Peyer's patch (tissue), 4 donors: Measurements from ENCODE around the gene SLC25A30.

ENCODE experiments used
- CTCF ChIP-seq, 6 experiments: fragments of 450-650 bp in 4 of 6; fragments of 200-600 bp in 2 of 6; sonication (generic) in 1 of 6; IDR thresholded peaks; one replicate each; pipeline ENCODE4 v1.5.1; 2017 to 2019; ENCODE audit warnings: antibody characterized with exemption in 6 of 6, mild to moderate bottlenecking in 3 of 6, moderate library complexity in 1 of 6
- POLR2A ChIP-seq, 2 donors: fragments of 450-650 bp; IDR thresholded peaks; one replicate each; pipeline ENCODE4 v1.5.1; 2017; ENCODE audit warnings: antibody characterized with exemption in 2 of 2, mild to moderate bottlenecking in 2 of 2, moderate library complexity in 2 of 2

DNA sequence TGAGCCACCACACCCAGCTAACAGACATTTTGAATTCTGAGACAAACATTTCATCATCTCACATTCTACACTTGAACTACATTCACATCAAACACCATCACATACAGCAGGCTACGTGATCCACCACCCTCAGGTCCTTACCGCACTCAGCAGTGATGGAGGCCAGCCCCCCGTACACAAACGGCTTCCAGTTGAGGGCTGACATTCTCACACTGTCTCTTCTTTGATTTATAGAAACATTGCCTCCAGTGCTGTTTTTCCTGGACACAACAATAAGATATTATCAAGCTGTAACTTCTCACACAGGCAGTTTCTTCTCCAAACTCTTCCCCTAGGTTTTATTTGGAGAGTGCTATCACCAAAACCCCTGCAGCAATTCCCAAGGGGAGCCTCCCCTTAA, 7.0 kb downstream of the SLC25A30 start:
- TF ChIP-seq POLR2A (IDR thresholded peaks at IDR 0.05) (no peak), CTCF (IDR thresholded peaks at IDR 0.05) (no peak)
